GM18951 (cell line): Measurements from ENCODE around the gene FAH.

Source experiments
- POLR2A ChIP-seq: IDR thresholded peaks from 4 replicates; pipeline ENCODE4 v1.6.1; 2011; ENCODE audit warnings: mild to moderate bottlenecking; ENCODE audit not compliant: insufficient read length, insufficient read depth; ENCODE audit errors: extremely low read depth
- in situ Hi-C: fragments of 300-500 bp; cut with MboI; formaldehyde crosslinking; loops from one replicate; pipeline ENCODE4 v1.12.0; 2022; ENCODE audit warnings: low sequenced_read_pairs, mixed read lengths, inconsistent platforms; ENCODE audit not compliant: unreplicated experiment

The FAH gene

GRCh38 chr15:80201256-80202015 lies 48.6 kb downstream of the FAH start:
- no peak for TF ChIP-seq POLR2A
- in situ Hi-C loops, result no loop called here

GRCh38 chr15:80202016-80202315 lies 49.2 kb downstream of the FAH start:
- no peak for TF ChIP-seq POLR2A
- in situ Hi-C loops, result no loop called here

- in situ Hi-C loops, result no loop called here
- TF ChIP-seq POLR2A, result no peak
Observed at GRCh38 chr15:80202641-80203360, 50.0 kb downstream of the FAH start.

- in situ Hi-C loops, result no loop called here
- no peak for TF ChIP-seq POLR2A
Observed at GRCh38 chr15:80203361-80203885, 50.6 kb downstream of the FAH start.

- in situ Hi-C loops, result no loop called here
- no peak for TF ChIP-seq POLR2A
Observed at GRCh38 chr15:80204231-80204630, 51.4 kb downstream of the FAH start.

- TF ChIP-seq POLR2A, result no peak
- in situ Hi-C loops, result no loop called here
Observed at GRCh38 chr15:80207887-80208286, 55.1 kb downstream of the FAH start.

- in situ Hi-C loops, result no loop called here
- no peak for TF ChIP-seq POLR2A
Observed at GRCh38 chr15:80208758-80209734, 56.2 kb downstream of the FAH start.

GRCh38 chr15:80210611-80211573 lies 58.1 kb downstream of the FAH start:
- in situ Hi-C loops, result no loop called here
- no peak for TF ChIP-seq POLR2A

GRCh38 chr15:80211976-80212375 lies 59.2 kb downstream of the FAH start:
- TF ChIP-seq POLR2A, result no peak
- in situ Hi-C loops, result no loop called here

GRCh38 chr15:80214910-80215309 lies 62.1 kb downstream of the FAH start:
- no peak for TF ChIP-seq POLR2A
- in situ Hi-C loops, result no loop called here

- TF ChIP-seq POLR2A, result no peak
- in situ Hi-C loops, result no loop called here
Observed at GRCh38 chr15:80216141-80216540, 63.3 kb downstream of the FAH start.

- in situ Hi-C loops, result no loop called here
Observed at GRCh38 chr15:80216911-80217310, 64.1 kb downstream of the FAH start.

More at GRCh38 chr15:80216911-80217310, 64.1 kb downstream of the FAH start:
- no peak for TF ChIP-seq POLR2A
